AG04450 (cell line): ENCODE results near the gene PLCE1. TPM values are rescaled to one million over a fixed set of nuclear protein-coding genes. Genes with fewer than 3 reads are reported as not detected.

Source experiments
- CTCF ChIA-PET: fragments of 300-600, 350-600 bp; formaldehyde crosslinking; extraction: SDS; loops from one replicate; lab custom pipeline; 2022; ENCODE audit warnings: antibody characterized with exemption, inconsistent platforms; lab: Charles Lee
- POLR2A ChIA-PET: fragments of 350-600 bp; formaldehyde crosslinking; extraction: SDS; loops from one replicate; lab custom pipeline; 2021; ENCODE audit warnings: antibody characterized with exemption, inconsistent platforms; lab: Yijun Ruan, JAX
- DNase-seq: peaks from one replicate; pipeline ENCODE4 v3.0.0-alpha.2; 2011; ENCODE audit warnings: low read depth, low spot score
- H3K27ac ChIP-seq: one replicate; pipeline ENCODE4 v1.5.1; 2012; ENCODE audit warnings: low read depth, low read length, control low read depth
- H3K27me3 ChIP-seq: one replicate; pipeline ENCODE4 v1.6.0; 2012; ENCODE audit warnings: low read length; ENCODE audit not compliant: control insufficient read depth, insufficient read depth
- H3K4me3 ChIP-seq: 2 replicates; pipeline ENCODE4 v1.5.1; 2011; ENCODE audit warnings: mild to moderate bottlenecking, low read depth, low read length, control low read depth
- H3K9me3 ChIP-seq: 2 replicates; pipeline ENCODE4 v1.5.1; 2012; ENCODE audit warnings: low read length; ENCODE audit not compliant: control insufficient read depth, insufficient read depth
- polyA plus RNA-seq: library from polyadenylated mRNA; depleted of rRNA; stranded (reverse); fragments of >200 nt; gene quantifications from 2 replicates; pipeline ENCODE4 v1.2.3, GENCODE V29; 2011
- TF ChIP-seq, protein P1 (sequence below): IDR thresholded peaks from 2 replicates; pipeline ENCODE4 v1.5.1; 2011; ENCODE audit warnings: low read depth, low read length, control low read depth, inconsistent platforms

PLCE1 gene
- polyA plus RNA-seq, 1 experiment: 2.2 TPM

DNA sequence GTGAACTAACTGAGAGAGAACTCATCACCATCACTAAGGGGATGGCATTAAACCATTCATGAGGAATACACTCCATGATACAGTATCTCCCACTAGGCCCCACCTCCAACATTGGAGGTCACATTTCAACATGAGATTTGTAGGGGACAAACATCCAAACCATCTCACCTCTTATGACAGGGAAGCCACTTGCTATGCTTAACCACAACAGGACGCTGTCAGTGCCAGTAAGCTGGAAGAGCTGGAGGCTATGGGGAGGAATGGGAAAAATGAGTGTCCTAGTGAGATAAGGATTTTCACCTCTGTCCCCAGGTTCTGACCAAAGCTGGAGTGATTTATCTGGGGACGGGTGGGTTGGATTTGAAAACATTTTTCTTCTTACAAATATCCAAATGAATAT, 17.6 kb downstream of the PLCE1 start:
- no peaks in the 10 kb centered on the region for H3K27me3 ChIP-seq
- POLR2A ChIA-PET: no interaction called here
- H3K9me3 ChIP-seq: peaks cover 6% of the 10 kb centered on the region; the same call in 1 of the 2 replicates
- no peak overlapping the region for H3K27ac ChIP-seq
- TF ChIP-seq, protein P1, sequence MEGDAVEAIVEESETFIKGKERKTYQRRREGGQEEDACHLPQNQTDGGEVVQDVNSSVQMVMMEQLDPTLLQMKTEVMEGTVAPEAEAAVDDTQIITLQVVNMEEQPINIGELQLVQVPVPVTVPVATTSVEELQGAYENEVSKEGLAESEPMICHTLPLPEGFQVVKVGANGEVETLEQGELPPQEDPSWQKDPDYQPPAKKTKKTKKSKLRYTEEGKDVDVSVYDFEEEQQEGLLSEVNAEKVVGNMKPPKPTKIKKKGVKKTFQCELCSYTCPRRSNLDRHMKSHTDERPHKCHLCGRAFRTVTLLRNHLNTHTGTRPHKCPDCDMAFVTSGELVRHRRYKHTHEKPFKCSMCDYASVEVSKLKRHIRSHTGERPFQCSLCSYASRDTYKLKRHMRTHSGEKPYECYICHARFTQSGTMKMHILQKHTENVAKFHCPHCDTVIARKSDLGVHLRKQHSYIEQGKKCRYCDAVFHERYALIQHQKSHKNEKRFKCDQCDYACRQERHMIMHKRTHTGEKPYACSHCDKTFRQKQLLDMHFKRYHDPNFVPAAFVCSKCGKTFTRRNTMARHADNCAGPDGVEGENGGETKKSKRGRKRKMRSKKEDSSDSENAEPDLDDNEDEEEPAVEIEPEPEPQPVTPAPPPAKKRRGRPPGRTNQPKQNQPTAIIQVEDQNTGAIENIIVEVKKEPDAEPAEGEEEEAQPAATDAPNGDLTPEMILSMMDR: no peak
- CTCF ChIA-PET: no interaction called here
- no peak for DNase-seq
- no peak overlapping the region for H3K4me3 ChIP-seq

DNA sequence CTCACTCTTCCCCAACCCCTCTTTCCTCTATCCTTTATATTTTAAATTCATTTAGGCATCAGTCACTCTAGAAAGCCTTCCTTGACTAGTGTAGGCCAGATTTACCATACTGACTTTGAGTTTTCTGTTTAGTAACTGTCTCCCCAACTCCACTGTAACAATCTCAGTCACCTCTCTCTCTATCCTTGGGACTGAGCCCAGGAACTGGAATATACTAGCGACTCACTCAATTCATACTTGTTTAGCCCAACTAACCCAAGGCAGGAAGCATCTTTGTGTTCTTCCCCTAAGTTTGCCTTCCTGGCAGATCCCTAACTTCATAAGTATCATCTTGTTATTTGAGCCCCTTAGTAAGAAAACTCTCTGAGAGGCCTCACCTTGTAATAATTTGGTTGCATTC, 19.1 kb downstream of the PLCE1 start:
- Histone ChIP-seq H3K27ac (no peak overlapping the region), H3K4me3 (no peak overlapping the region), H3K27me3 (no peaks in the 10 kb centered on the region), H3K9me3 (peaks cover 6% of the 10 kb centered on the region; the same call in 1 of the 2 replicates)
- POLR2A ChIA-PET: no interaction called here
- TF ChIP-seq, protein P1: no peak
- no peak for DNase-seq
- CTCF ChIA-PET: no interaction called here

DNA sequence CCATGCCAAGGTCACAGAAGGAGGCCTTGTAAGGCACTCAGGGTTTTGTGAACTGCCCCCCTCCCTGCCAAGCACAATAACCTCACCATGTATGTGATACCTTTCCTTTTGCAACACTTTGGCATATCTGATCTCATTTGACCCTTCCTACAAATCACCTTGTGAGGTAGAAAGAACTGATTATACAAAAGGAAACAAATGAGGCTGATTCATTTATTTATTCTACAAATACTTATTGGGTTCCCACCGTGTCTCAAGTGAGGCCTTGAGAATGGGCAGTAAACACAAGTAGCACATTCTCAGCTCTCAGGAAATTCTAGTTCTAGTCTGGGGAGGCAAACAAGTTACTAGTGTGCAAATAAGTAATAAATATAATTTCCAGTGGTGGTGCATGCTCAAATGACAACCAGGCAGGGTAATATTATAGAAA, 19.6 kb downstream of the PLCE1 start:
- no peaks in the 10 kb centered on the region for H3K27me3 ChIP-seq
- H3K4me3 ChIP-seq: no peak overlapping the region
- TF ChIP-seq, protein P1: no peak
- POLR2A ChIA-PET: no interaction called here
- H3K27ac ChIP-seq: no peak overlapping the region
- peaks cover 6% of the 10 kb centered on the region; the same call in 1 of the 2 replicates for H3K9me3 ChIP-seq
- no peak for DNase-seq
- CTCF ChIA-PET: no interaction called here

DNA sequence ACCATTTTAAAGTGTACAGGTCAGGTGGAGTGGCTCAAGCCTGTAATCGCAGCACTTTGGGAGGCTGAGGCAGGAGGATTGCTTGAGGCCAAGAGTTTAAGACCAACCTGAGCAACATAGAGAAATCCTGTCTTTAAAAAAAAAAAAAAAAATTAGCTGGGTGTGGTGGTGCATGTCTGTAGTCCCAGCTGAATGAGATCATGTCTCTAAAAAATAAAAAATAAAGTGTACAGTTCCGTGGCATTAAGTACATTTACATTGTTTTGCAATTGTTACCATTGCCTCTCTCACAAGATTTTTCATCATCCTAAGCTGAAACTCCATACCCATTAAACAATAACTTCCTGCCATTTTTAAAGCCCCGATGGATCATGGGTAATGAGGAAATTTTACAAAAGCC, 20.6 kb downstream of the PLCE1 start:
- DNase-seq: no peak
- TF ChIP-seq, protein P1: no peak
- Histone ChIP-seq H3K9me3 (peaks cover 6% of the 10 kb centered on the region; the same call in 1 of the 2 replicates), H3K4me3 (no peak overlapping the region), H3K27me3 (no peaks in the 10 kb centered on the region), H3K27ac (no peak overlapping the region)
- CTCF ChIA-PET: no interaction called here
- POLR2A ChIA-PET: no interaction called here

DNA sequence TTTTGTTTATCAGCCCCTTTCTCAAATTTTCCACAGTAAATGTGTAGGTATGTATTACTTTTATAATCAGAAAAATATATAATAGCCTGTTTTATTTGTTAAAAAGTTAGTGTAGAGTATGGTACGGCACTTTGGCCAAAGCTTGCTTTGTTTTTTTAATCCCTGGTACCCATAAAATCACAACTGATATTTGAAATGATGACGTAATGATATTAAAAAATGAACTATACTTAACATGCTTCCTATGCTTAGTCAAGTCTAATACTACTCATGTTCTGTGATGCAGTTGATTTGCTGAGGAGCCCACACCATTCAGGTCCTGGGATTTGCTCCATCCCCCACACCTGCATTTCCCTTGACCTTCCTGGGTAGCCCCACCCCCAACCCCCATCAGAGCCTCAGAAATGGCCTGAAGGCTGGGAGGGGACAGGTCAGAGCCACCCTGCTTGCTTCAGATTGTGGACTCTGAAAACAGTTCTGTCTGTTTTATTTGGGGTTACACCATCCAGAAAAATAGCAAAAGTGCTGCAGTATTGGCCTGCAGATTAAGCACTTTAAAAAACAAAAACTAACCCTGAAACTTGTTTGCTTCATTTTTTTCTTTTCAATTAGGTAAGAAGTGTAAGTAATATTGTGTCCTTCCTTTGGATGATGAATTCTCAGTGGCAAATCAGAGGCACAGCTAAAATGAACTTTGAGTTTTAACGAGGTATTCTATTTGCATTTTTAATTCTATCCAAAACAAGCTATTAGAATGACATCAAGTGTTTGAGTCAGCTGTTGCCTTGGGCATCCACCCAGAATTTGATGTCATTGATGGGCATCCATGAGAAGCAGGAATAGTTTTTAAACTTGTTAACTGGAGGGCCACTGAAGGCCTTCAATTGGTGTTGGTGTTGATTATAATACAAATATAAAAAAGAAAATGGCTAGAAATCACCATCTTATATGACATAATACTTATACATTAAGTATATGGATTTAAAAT, 23.3 kb downstream of the PLCE1 start:
- POLR2A ChIA-PET: no interaction called here
- H3K9me3 ChIP-seq: no peaks in the 10 kb centered on the region
- TF ChIP-seq, protein P1: no peak
- no peak overlapping the region for H3K27ac ChIP-seq
- H3K4me3 ChIP-seq: no peak overlapping the region
- no peak for DNase-seq
- CTCF ChIA-PET: interaction anchor here (1.6 kb wide), 1 partner anchor 303 kb away, joined by 5 read pairs; no protein-coding TSS in a partner anchor
- no peaks in the 10 kb centered on the region for H3K27me3 ChIP-seq
